Lung (tissue), 12 donors: ENCODE results near the gene C16orf92. TPM values are rescaled to one million over a fixed set of nuclear protein-coding genes. Genes with fewer than 3 reads are reported as not detected.

Source experiments
- ATAC-seq: fragments of 200-7000 bp; cut with Tn5 transposase; one replicate; pipeline ENCODE4 v1.9.1; 2020; ENCODE audit warnings: moderate number of reproducible peaks; ENCODE audit not compliant: insufficient read depth, low FRiP score
- DNase-seq, 3 donors: peaks; one replicate each; pipeline ENCODE4 v3.0.0-alpha.2; 2013 to 2017
- H3K27ac ChIP-seq, 2 donors: one replicate each; pipeline ENCODE4 v1.5.1; 2013; ENCODE audit warnings: mild to moderate bottlenecking in 2 of 2, moderate library complexity in 2 of 2, control low read depth in 1 of 2, inconsistent platforms in 1 of 2, low read depth in 1 of 2, low read length in 1 of 2
- H3K27me3 ChIP-seq, 3 donors: one replicate each; pipeline ENCODE4 v1.5.1; 2013; ENCODE audit warnings: low read length in 2 of 3; ENCODE audit not compliant: control insufficient read depth in 3 of 3, insufficient read depth in 3 of 3
- H3K36me3 ChIP-seq, 4 donors: one replicate each; pipeline ENCODE4 v1.5.1; 2013; ENCODE audit warnings: low read length in 4 of 4, mild to moderate bottlenecking in 1 of 4, moderate library complexity in 1 of 4; ENCODE audit not compliant: control insufficient read depth in 4 of 4, insufficient read depth in 4 of 4
- H3K4me1 ChIP-seq, 5 donors: one replicate each; pipeline ENCODE4 v1.5.1; 2013; ENCODE audit warnings: low read length in 5 of 5, mild to moderate bottlenecking in 2 of 5, moderate library complexity in 1 of 5; ENCODE audit not compliant: control insufficient read depth in 5 of 5, insufficient read depth in 5 of 5
- H3K4me3 ChIP-seq: one replicate; pipeline ENCODE4 v1.5.1; 2013; ENCODE audit warnings: mild to moderate bottlenecking, control low read depth, moderate library complexity
- H3K9ac ChIP-seq, 2 donors: one replicate each; pipeline ENCODE4 v1.5.1; 2013; ENCODE audit warnings: low read length in 2 of 2, control low read depth in 1 of 2; ENCODE audit not compliant: insufficient read depth in 1 of 2
- H3K9me3 ChIP-seq, 4 donors: one replicate each; pipeline ENCODE4 v1.5.1; 2013; ENCODE audit warnings: low read length in 3 of 4, mild to moderate bottlenecking in 1 of 4, moderate library complexity in 1 of 4; ENCODE audit not compliant: control insufficient read depth in 4 of 4, insufficient read depth in 3 of 4
- CTCF ChIP-seq: IDR thresholded peaks from 2 replicates; pipeline ENCODE4 v1.5.1; 2012; ENCODE audit warnings: mild to moderate bottlenecking; ENCODE audit errors: control extremely low read depth, extremely low read depth
- WGBS, 2 donors: extraction: QIAGEN DNeasy Blood & Tissue Kit; methylation state at CpG; one replicate each; pipeline ENCODE4 v1.1.7; 2013; 5-methylcytosine and 5-hydroxymethylcytosine counted together
- polyA plus RNA-seq, 2 donors: library from polyadenylated mRNA; stranded (reverse); fragments of 200-250 nt; gene quantifications; one replicate each; pipeline ENCODE4 v1.2.1, GENCODE V29; 2013
- total RNA-seq, 2 donors: library from RNA; depleted of rRNA in 1 of 2; stranded (reverse); fragments of >200 nt in 1 of 2; gene quantifications; one replicate each; pipeline ENCODE4 v1.2.1, GENCODE V29; 2014 to 2021
- donor health status: control.
- donor health status: control.
- donor health status: Bipolar disorder and iron deficiency.
- donor health status: healthy.
- donor health status: DM: yes; HTN: yes; CAD: no.

Gene C16orf92
- total and polyA plus RNA-seq, 4 donors: not detected

DNA sequence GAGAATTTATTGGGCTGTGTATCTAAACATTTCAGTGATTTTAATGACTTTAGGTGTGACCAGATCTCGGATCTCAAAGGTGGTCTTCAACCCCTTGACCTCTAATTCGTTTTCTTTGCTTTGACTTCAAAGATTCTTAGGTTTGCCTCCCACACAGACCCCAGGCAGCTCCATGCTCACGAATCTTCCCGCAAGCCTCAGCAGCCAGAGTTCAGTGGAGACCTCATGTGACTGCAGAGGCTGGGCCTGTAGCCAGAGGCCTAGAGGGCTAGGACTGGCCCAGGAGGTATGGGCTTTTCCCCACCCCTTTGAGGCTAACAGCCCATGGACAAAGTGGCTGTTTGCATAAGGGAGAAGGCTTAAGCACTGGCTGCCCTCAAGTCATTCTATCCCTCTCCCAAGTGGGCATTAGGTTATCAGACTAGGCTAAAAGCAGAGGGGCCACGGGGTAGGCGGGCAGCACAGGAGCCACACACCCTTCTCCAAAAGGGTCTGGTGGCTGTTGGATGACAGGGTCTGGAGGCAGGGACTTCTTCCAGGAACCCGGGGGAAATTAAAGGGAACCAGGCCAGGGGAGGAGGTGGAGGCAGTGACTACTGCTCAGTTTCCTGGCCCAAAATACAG is 30.5 kb upstream of the C16orf92 start:
- TF ChIP-seq CTCF: no peak
- no peaks in the 10 kb centered on the region for H3K9me3 ChIP-seq
- H3K9ac ChIP-seq: no peak overlapping the region
- ATAC-seq: no peak
- 57 to 72% methylated on average over 7 of the region's 7 CpGs for WGBS, 2 donors
- H3K36me3 ChIP-seq: peaks cover 2 to 52% (median 28%) of the 10 kb centered on the region in 4 donors
- no peak overlapping the region for H3K27ac ChIP-seq
- DNase-seq: no peak
- no peaks in the 10 kb centered on the region for H3K27me3 ChIP-seq
- H3K4me3 ChIP-seq: no peak overlapping the region
- peaks cover 0 to 21% (median 13%) of the 10 kb centered on the region in 5 donors for H3K4me1 ChIP-seq

DNA sequence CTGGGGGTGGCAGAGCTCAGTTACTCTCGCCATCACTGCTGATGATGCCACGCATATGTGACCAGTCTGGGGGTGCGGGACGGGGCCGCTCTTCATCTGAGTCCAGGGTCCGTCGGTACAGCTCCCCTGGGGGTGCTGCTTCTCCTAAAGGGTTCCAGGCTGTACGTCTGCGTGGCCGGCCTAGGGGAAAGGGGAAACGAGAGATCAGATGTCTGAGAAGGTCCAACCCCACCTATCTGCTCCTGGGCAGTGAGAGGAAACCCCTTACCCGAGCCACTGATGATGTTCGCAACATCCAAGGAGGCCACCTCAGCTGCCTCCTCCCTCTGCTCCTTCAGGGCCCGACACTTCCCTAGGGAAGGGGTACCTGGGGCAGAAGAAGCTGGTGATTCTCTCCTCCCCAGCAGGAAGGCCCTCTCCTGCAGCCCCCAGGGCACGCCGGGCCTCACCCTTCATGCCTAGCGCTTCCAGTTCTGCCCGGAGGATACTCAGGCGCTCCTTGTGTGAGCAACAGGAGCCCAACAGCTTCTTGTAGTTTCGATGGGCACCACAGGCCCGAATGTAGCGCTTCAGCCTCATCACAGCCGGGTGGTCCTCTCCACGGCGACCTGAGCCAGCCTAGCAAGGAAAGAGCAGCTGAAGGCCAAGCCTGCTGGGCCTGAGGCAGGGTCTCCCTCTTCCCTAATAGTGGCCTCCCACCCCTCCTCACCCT is 29.7 kb upstream of the C16orf92 start:
- H3K27ac ChIP-seq: peak overlapping the region in 1 of 2 donors; percentile 9

GRCh38 chr16:29993903-29994599 is 28.9 kb upstream of the C16orf92 start:
- H3K36me3 ChIP-seq: peaks cover 2 to 39% (median 21%) of the 10 kb centered on the region in 4 donors
- WGBS, 2 donors: 73 to 84% methylated on average over 9 of the region's 9 CpGs
- no peak overlapping the region for H3K9ac ChIP-seq
- no peaks in the 10 kb centered on the region for H3K9me3 ChIP-seq
- H3K27ac ChIP-seq: peak overlapping the region in 1 of 2 donors; percentile 91
- ATAC-seq (no peak), DNase-seq (no peak)
- H3K4me1 ChIP-seq: peaks cover 0 to 21% (median 13%) of the 10 kb centered on the region in 5 donors
- no peak for TF ChIP-seq CTCF
- H3K27me3 ChIP-seq: no peaks in the 10 kb centered on the region
- no peak overlapping the region for H3K4me3 ChIP-seq

More for the DNA sequence above, 29.7 kb upstream of the C16orf92 start:
- Histone ChIP-seq H3K9ac (no peak overlapping the region), H3K36me3 (peaks cover 2 to 46% (median 25%) of the 10 kb centered on the region in 4 donors), H3K9me3 (no peaks in the 10 kb centered on the region), H3K4me3 (no peak overlapping the region), H3K4me1 (peaks cover 0 to 21% (median 13%) of the 10 kb centered on the region in 5 donors), H3K27me3 (no peaks in the 10 kb centered on the region)
- WGBS, 2 donors: 88 to 92% methylated on average over 25 of the region's 25 CpGs
- DNase-seq (no peak), ATAC-seq (no peak)
- TF ChIP-seq CTCF: no peak
